CD4-positive, alpha-beta memory T cell (primary cell): ENCODE results near the gene SLC6A7. TPM values are rescaled to one million over a fixed set of nuclear protein-coding genes. Genes with fewer than 3 reads are reported as not detected.

Experiments used
- CTCF ChIA-PET: fragments of 350-600 bp; sonication (Branson Sonifier 250); formaldehyde crosslinking; loops from one replicate; lab custom pipeline; 2021; ENCODE audit warnings: inconsistent platforms; ENCODE audit not compliant: partially characterized antibody; lab: Charles Lee
- POLR2A ChIA-PET: fragments of 350-600 bp; sonication (Branson Sonifier 250); formaldehyde crosslinking; loops from one replicate; lab custom pipeline; 2021; ENCODE audit not compliant: partially characterized antibody; lab: Charles Lee
- DNase-seq, 5 donors: peaks; one replicate each; pipeline versions ENCODE4 v3.0.0 to v3.0.0-alpha.2; 2020 to 2022; ENCODE audit warnings: mixed read lengths in 1 of 5
- H3K27ac ChIP-seq: one replicate; pipeline ENCODE4 v1.7.0; 2013; ENCODE audit warnings: low read depth, low read length
- H3K27me3 ChIP-seq: 2 replicates; pipeline ENCODE4 v1.7.0; 2013; ENCODE audit warnings: mild to moderate bottlenecking, low read length, moderate library complexity; ENCODE audit not compliant: insufficient read depth
- H3K36me3 ChIP-seq: 2 replicates; pipeline ENCODE4 v1.7.0; 2013; ENCODE audit warnings: mild to moderate bottlenecking, low read length, moderate library complexity; ENCODE audit not compliant: insufficient read depth
- H3K4me1 ChIP-seq: 2 replicates; pipeline ENCODE4 v1.7.0; 2013; ENCODE audit warnings: mild to moderate bottlenecking, low read length, moderate library complexity; ENCODE audit not compliant: insufficient read depth
- H3K4me3 ChIP-seq, 2 donors: one replicate each; pipeline ENCODE4 v1.7.0; 2013; ENCODE audit warnings: low read length in 2 of 2, mild to moderate bottlenecking in 1 of 2
- H3K9me3 ChIP-seq, 2 donors: one replicate each; pipeline ENCODE4 v1.7.0; 2013; ENCODE audit warnings: low read length in 2 of 2, control low read depth in 1 of 2; ENCODE audit not compliant: control insufficient read depth in 1 of 2
- H3K27ac Mint-ChIP-seq, 7 donors: one replicate each; pipeline ENCODE4 v1.8.0; 2020 to 2021; ENCODE audit warnings: mixed read lengths in 7 of 7, mild to moderate bottlenecking in 6 of 7, inconsistent platforms in 3 of 7, moderate library complexity in 3 of 7
- H3K27me3 Mint-ChIP-seq, 2 donors: one replicate each; pipeline ENCODE4 v1.8.0; 2020 to 2021; ENCODE audit warnings: mixed read lengths in 2 of 2
- H3K36me3 Mint-ChIP-seq, 2 donors: one replicate each; pipeline ENCODE4 v1.8.0; 2020 to 2021; ENCODE audit warnings: mixed read lengths in 2 of 2, inconsistent platforms in 1 of 2, mild to moderate bottlenecking in 1 of 2
- H3K4me1 Mint-ChIP-seq, 4 donors: one replicate each; pipeline ENCODE4 v1.8.0; 2020 to 2021; ENCODE audit warnings: mixed read lengths in 4 of 4, mild to moderate bottlenecking in 1 of 4
- H3K4me3 Mint-ChIP-seq, 8 donors: one replicate each; pipeline ENCODE4 v1.8.0; 2020 to 2021; ENCODE audit warnings: mixed read lengths in 8 of 8, mild to moderate bottlenecking in 7 of 8, moderate library complexity in 6 of 8, inconsistent platforms in 3 of 8
- H3K9me3 Mint-ChIP-seq, 8 donors: one replicate each; pipeline ENCODE4 v1.8.0; 2020 to 2021; ENCODE audit warnings: mixed read lengths in 8 of 8, mild to moderate bottlenecking in 5 of 8, inconsistent platforms in 3 of 8, moderate library complexity in 1 of 8
- intact Hi-C: fragments of 100-400 bp; cut with micrococcal nuclease; formaldehyde crosslinking; loops from one replicate; pipeline ENCODE4 v1.15.1; 2023
- polyA plus RNA-seq, 2 donors: library from polyadenylated mRNA; unstranded; fragments of 300-500 nt; fragmentation: Illumina TruSeq; gene quantifications; one replicate each; pipeline ENCODE4 v1.2.3, GENCODE V29; 2021
- total RNA-seq, 2 experiments: library from RNA; stranded (reverse); gene quantifications; one replicate each; pipeline ENCODE4 v1.2.3, GENCODE V29; 2021

SLC6A7 gene
- total and polyA plus RNA-seq, 4 experiments from 2014 or later = not detected

- DNase-seq = no peak
- no peaks in the 10 kb centered on the region for H3K36me3 Mint-ChIP-seq
- H3K4me3 Mint-ChIP-seq = no peak within 1 kb of the TSS
- POLR2A ChIA-PET = no interaction called here
- H3K27ac Mint-ChIP-seq = no peak within 1 kb of the TSS
- H3K9me3 ChIP-seq = no peaks in the 10 kb centered on the region
- no peaks in the 10 kb centered on the region for H3K27me3 ChIP-seq
- H3K27ac ChIP-seq = no peak within 1 kb of the TSS
- intact Hi-C loops = no loop called here
- H3K36me3 ChIP-seq = no peaks in the 10 kb centered on the region
- no peaks in the 10 kb centered on the region for H3K4me1 ChIP-seq
- H3K4me1 Mint-ChIP-seq = no peaks in the 10 kb centered on the region
- CTCF ChIA-PET = no interaction called here
- H3K9me3 Mint-ChIP-seq = no peaks in the 10 kb centered on the region
- H3K4me3 ChIP-seq = no peak within 1 kb of the TSS
- H3K27me3 Mint-ChIP-seq = peaks cover 26 to 32% of the 10 kb centered on the region in 2 donors
Observed at GRCh38 chr5:150166650-150167511, 23.0 kb upstream of the SLC6A7 start, which contains the start of gene CDX1. Gene CDX1, plus strand, starts transcription at chr5:150166778. Its CDS starts 99 bp downstream, at chr5:150166877.

GRCh38 chr5:150167512-150167850, 22.4 kb upstream of the SLC6A7 start:
- CTCF ChIA-PET = no interaction called here
- DNase-seq = no peak
- no peak overlapping the region for H3K4me3 ChIP-seq
- no peaks in the 10 kb centered on the region for H3K36me3 ChIP-seq
- no peaks in the 10 kb centered on the region for H3K27me3 ChIP-seq
- no peak overlapping the region for H3K27ac ChIP-seq
- Mint-ChIP-seq H3K27ac (no peak overlapping the region), H3K27me3 (peaks cover 31 to 37% of the 10 kb centered on the region in 2 donors), H3K9me3 (no peaks in the 10 kb centered on the region), H3K4me3 (no peak overlapping the region), H3K4me1 (no peaks in the 10 kb centered on the region), H3K36me3 (no peaks in the 10 kb centered on the region)
- POLR2A ChIA-PET = no interaction called here
- H3K4me1 ChIP-seq = no peaks in the 10 kb centered on the region
- H3K9me3 ChIP-seq = no peaks in the 10 kb centered on the region
- intact Hi-C loops = no loop called here

- H3K27ac ChIP-seq = no peak overlapping the region
- no peak overlapping the region for H3K4me3 ChIP-seq
- H3K9me3 ChIP-seq = no peaks in the 10 kb centered on the region
- intact Hi-C loops = no loop called here
- peaks cover 31 to 37% of the 10 kb centered on the region in 2 donors for H3K27me3 Mint-ChIP-seq
- no peak overlapping the region for H3K4me3 Mint-ChIP-seq
- no peaks in the 10 kb centered on the region for H3K36me3 ChIP-seq
- H3K9me3 Mint-ChIP-seq = no peaks in the 10 kb centered on the region
- H3K4me1 Mint-ChIP-seq = no peaks in the 10 kb centered on the region
- H3K27ac Mint-ChIP-seq = no peak overlapping the region
- no peaks in the 10 kb centered on the region for H3K27me3 ChIP-seq
- H3K36me3 Mint-ChIP-seq = no peaks in the 10 kb centered on the region
- no peak for DNase-seq
- no peaks in the 10 kb centered on the region for H3K4me1 ChIP-seq
- POLR2A ChIA-PET = no interaction called here
- CTCF ChIA-PET = no interaction called here
Observed at GRCh38 chr5:150167908-150168307, 22.0 kb upstream of the SLC6A7 start.

- Histone ChIP-seq H3K4me3 (no peak overlapping the region), H3K9me3 (no peaks in the 10 kb centered on the region), H3K27me3 (no peaks in the 10 kb centered on the region), H3K36me3 (no peaks in the 10 kb centered on the region), H3K4me1 (no peaks in the 10 kb centered on the region), H3K27ac (no peak overlapping the region)
- no peak for DNase-seq
- intact Hi-C loops = no loop called here
- peaks cover 37 to 41% of the 10 kb centered on the region in 2 donors for H3K27me3 Mint-ChIP-seq
- no peaks in the 10 kb centered on the region for H3K9me3 Mint-ChIP-seq
- H3K4me1 Mint-ChIP-seq = no peaks in the 10 kb centered on the region
- POLR2A ChIA-PET = no interaction called here
- no peak overlapping the region for H3K27ac Mint-ChIP-seq
- CTCF ChIA-PET = no interaction called here
- H3K4me3 Mint-ChIP-seq = no peak overlapping the region
- no peaks in the 10 kb centered on the region for H3K36me3 Mint-ChIP-seq
Observed at GRCh38 chr5:150168864-150169263, 21.0 kb upstream of the SLC6A7 start.

- Mint-ChIP-seq H3K9me3 (no peaks in the 10 kb centered on the region), H3K4me1 (no peaks in the 10 kb centered on the region), H3K36me3 (no peaks in the 10 kb centered on the region), H3K27me3 (peaks cover 31 to 33% of the 10 kb centered on the region in 2 donors), H3K27ac (no peak overlapping the region), H3K4me3 (no peak overlapping the region)
- Histone ChIP-seq H3K4me1 (no peaks in the 10 kb centered on the region), H3K9me3 (no peaks in the 10 kb centered on the region), H3K27ac (no peak overlapping the region), H3K4me3 (no peak overlapping the region), H3K27me3 (no peaks in the 10 kb centered on the region), H3K36me3 (no peaks in the 10 kb centered on the region)
- CTCF ChIA-PET = interaction anchor here (1.2 kb wide), 1 partner anchor 10 kb away, joined by 3 read pairs; no protein-coding TSS in a partner anchor
- POLR2A ChIA-PET = no interaction called here
- DNase-seq = no peak
- intact Hi-C loops = no loop called here
Observed at GRCh38 chr5:150172145-150172544, 17.7 kb upstream of the SLC6A7 start.

- Histone ChIP-seq H3K4me1 (no peaks in the 10 kb centered on the region), H3K27ac (no peak overlapping the region), H3K4me3 (no peak overlapping the region), H3K36me3 (no peaks in the 10 kb centered on the region), H3K27me3 (no peaks in the 10 kb centered on the region), H3K9me3 (no peaks in the 10 kb centered on the region)
- Mint-ChIP-seq H3K36me3 (no peaks in the 10 kb centered on the region), H3K9me3 (no peaks in the 10 kb centered on the region), H3K27ac (no peak overlapping the region), H3K4me3 (no peak overlapping the region), H3K27me3 (peaks cover 28 to 30% of the 10 kb centered on the region in 2 donors), H3K4me1 (no peaks in the 10 kb centered on the region)
- intact Hi-C loops = no loop called here
- CTCF ChIA-PET = interaction anchor here (1.2 kb wide), 1 partner anchor 11 kb away, joined by 3 read pairs; no protein-coding TSS in a partner anchor
- DNase-seq = no peak
- POLR2A ChIA-PET = no interaction called here
Observed at GRCh38 chr5:150172556-150172955, 17.3 kb upstream of the SLC6A7 start.

GRCh38 chr5:150173161-150173560, 16.7 kb upstream of the SLC6A7 start:
- no peaks in the 10 kb centered on the region for H3K27me3 ChIP-seq
- ChIA-PET POLR2A (no interaction called here), CTCF (interaction anchor here (1.2 kb wide), 1 partner anchor 11 kb away, joined by 3 read pairs; no protein-coding TSS in a partner anchor)
- no peak overlapping the region for H3K27ac Mint-ChIP-seq
- no peaks in the 10 kb centered on the region for H3K4me1 Mint-ChIP-seq
- no peaks in the 10 kb centered on the region for H3K9me3 ChIP-seq
- intact Hi-C loops = no loop called here
- H3K27me3 Mint-ChIP-seq = peaks cover 25 to 26% of the 10 kb centered on the region in 2 donors
- H3K36me3 Mint-ChIP-seq = no peaks in the 10 kb centered on the region
- no peak overlapping the region for H3K4me3 ChIP-seq
- DNase-seq = no peak
- H3K4me3 Mint-ChIP-seq = no peak overlapping the region
- no peaks in the 10 kb centered on the region for H3K4me1 ChIP-seq
- H3K36me3 ChIP-seq = no peaks in the 10 kb centered on the region
- H3K27ac ChIP-seq = no peak overlapping the region
- H3K9me3 Mint-ChIP-seq = no peaks in the 10 kb centered on the region
